ENCODE data around the gene ZNF627. TPM values are rescaled to one million over a fixed set of nuclear protein-coding genes. Genes with fewer than 3 reads are reported as not detected.
"Not testable (repeated sequence)": the region's sequence is repeated elsewhere in the genome, so short reads cannot be mapped to it uniquely, and the experiment has no call there.

Gene ZNF627
- total and polyA plus RNA-seq, 2 donors, result 13.7 to 18.4 TPM

DNA sequence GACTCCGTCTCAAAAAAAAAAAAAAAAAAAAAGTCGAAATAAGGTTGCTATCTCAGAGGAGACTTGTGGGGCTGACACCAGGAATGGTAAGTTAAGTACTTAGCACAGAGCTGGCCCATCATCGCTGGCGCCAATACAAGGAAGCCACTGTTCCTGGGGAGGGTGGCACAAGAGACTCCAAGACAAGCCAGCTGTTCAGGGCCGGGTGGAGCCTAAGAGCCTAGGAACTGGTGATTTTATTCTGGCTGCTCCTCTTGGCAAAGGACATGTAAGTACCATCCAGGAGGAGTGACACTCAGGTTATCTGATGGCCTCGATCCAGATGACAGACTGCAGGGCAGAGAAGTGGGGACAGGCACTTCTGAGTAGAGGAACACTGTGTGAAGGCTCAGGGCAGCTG is 42.0 kb upstream of the ZNF627 start:
- H3K36me3 ChIP-seq (ENCODE audit: control insufficient read depth in 2 of 2, insufficient read depth in 2 of 2, low read length in 1 of 2), result peaks cover 26 to 33% of the 10 kb centered on the region in 2 donors
- WGBS, result 98% methylated on average over 6 of the region's 6 CpGs
- no peaks in the 10 kb centered on the region for H3K27me3 ChIP-seq (ENCODE audit: control insufficient read depth in 2 of 2, insufficient read depth in 1 of 2, low read length in 1 of 2)
- no peak overlapping the region for H3K27ac ChIP-seq (ENCODE audit: low read depth in 1 of 2, low read length in 1 of 2)
- no peak overlapping the region for H3K4me3 ChIP-seq (ENCODE audit: low read length in 2 of 2)
- H3K4me1 ChIP-seq (ENCODE audit: control insufficient read depth in 2 of 2, insufficient read depth in 2 of 2, low read length in 2 of 2), result peaks cover 15 to 53% of the 10 kb centered on the region in 2 donors
- peaks cover 0 to 12% of the 10 kb centered on the region in 2 donors for H3K9me3 ChIP-seq (ENCODE audit: control insufficient read depth in 2 of 2, insufficient read depth in 1 of 2, low read length in 1 of 2)
- DNase-seq (ENCODE audit: low read depth in 6 of 9, low spot score in 9 of 9), result no peak

DNA sequence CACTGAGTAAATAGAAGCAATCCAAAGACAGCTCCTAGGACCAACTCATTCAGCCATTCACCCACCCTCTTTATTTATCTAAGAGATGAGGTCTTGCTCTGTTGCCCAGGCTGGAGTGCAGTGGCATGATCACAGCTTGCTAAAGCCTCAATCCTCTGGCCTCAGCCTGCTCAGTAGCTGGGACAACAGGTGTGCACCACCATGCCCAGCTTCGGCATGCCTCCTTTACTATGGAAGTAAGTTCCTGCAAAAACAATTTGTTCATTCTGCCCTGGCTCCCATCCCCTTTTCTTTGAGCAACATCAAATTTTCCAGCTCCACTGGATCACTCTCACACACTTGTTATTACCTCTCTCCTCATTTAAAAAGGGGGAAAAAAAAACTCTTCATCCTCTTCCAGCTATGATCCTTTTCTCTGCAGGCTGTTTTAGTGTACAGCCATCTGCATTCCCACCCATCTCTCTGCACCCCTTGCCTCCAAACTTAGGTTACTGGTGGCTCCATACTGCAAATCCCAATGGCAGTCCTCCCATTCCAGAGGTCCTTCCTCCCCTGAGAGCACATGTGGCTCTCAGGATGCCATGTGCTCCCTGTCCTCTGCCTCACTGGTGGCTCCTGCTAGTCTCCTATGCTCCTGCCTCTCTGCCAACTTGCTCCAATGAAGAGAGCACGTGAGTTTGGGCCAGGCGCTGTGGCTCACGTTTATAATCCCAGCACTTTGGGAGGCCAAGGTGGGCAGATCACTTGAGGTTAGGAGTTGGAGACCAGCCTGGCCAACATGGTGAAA is 40.5 kb upstream of the ZNF627 start:
- DNase-seq (ENCODE audit: low read depth in 6 of 9, low spot score in 9 of 9), result no peak
- Histone ChIP-seq H3K4me1 (ENCODE audit: control insufficient read depth in 2 of 2, insufficient read depth in 2 of 2, low read length in 2 of 2) (peaks cover 19 to 57% of the 10 kb centered on the region in 2 donors), H3K27ac (ENCODE audit: low read depth in 1 of 2, low read length in 1 of 2) (no peak overlapping the region), H3K9me3 (ENCODE audit: control insufficient read depth in 2 of 2, insufficient read depth in 1 of 2, low read length in 1 of 2) (peaks cover 0 to 12% of the 10 kb centered on the region in 2 donors), H3K4me3 (ENCODE audit: low read length in 2 of 2) (no peak overlapping the region), H3K27me3 (ENCODE audit: control insufficient read depth in 2 of 2, insufficient read depth in 1 of 2, low read length in 1 of 2) (no peaks in the 10 kb centered on the region), H3K36me3 (ENCODE audit: control insufficient read depth in 2 of 2, insufficient read depth in 2 of 2, low read length in 1 of 2) (peaks cover 24 to 33% of the 10 kb centered on the region in 2 donors)
- 95% methylated on average over 4 of the region's 4 CpGs for WGBS

DNA sequence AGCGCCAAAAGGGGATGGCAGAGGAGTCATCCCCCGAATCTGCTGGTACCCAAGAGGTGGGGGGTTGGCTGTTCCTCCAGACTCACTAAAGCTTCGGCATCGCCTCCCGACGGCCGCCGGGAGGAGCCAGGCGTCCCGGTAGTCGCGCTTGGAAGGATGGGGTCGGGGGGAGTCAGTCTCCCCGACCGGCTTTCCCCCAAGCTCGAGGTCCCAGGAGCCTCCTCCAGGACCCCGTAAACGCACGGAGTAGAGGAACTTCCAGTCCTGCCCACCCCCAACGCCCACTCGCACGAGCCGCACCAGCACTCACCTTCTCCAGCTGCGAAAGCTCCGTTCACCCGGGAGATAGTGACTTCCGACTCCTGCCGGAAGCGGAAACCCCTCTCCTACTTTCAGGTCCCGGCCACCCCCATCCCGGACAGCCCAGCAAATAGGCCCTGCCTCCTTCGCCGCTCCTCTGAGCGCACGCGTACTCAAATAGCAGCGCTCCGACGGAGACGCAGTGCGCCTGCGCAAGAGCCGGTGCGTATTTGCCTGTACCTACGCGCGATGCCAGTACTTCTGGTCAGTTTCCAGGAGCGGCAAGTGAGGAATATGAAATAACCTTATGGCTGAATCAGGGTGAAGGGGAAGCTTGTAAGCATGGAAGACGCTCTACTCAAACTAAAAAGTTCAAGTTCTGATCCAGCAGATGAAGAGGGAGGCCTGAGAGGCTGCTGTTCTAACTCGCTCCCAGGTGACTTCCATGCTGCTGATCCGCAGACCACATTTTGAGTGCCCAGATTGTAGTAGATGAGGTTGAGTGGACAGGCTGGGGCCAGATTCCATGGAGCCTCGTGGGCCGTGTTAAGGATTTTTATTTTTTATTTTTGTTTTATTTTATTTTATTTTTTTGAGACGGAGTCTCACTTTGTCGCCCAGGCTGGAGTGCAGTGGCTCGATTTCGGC is 38.1 kb upstream of the ZNF627 start, which contains the start of gene ELOF1:
Gene ELOF1, minus strand, starts transcription at position 350 of the 948 bp plus-strand sequence. CDS start 4,883 bp downstream, outside the sequence.
- 3% methylated on average over 57 of the region's 57 CpGs for WGBS
- H3K27me3 ChIP-seq (ENCODE audit: control insufficient read depth in 2 of 2, insufficient read depth in 1 of 2, low read length in 1 of 2), result no peaks in the 10 kb centered on the region
- H3K27ac ChIP-seq (ENCODE audit: low read depth in 1 of 2, low read length in 1 of 2), result peak within 1 kb of the TSS; percentile 19 to 83
- H3K36me3 ChIP-seq (ENCODE audit: control insufficient read depth in 2 of 2, insufficient read depth in 2 of 2, low read length in 1 of 2), result peaks cover 2 to 11% of the 10 kb centered on the region in 2 donors
- no peaks in the 10 kb centered on the region for H3K9me3 ChIP-seq (ENCODE audit: control insufficient read depth in 2 of 2, insufficient read depth in 1 of 2, low read length in 1 of 2)
- peak; percentile 93 to 98 (median 96) for DNase-seq (ENCODE audit: low read depth in 6 of 9, low spot score in 9 of 9)
- H3K4me1 ChIP-seq (ENCODE audit: control insufficient read depth in 2 of 2, insufficient read depth in 2 of 2, low read length in 2 of 2), result peaks cover 16 to 34% of the 10 kb centered on the region in 2 donors
- H3K4me3 ChIP-seq (ENCODE audit: low read length in 2 of 2), result peak within 1 kb of the TSS; percentile 52 to 88

DNA sequence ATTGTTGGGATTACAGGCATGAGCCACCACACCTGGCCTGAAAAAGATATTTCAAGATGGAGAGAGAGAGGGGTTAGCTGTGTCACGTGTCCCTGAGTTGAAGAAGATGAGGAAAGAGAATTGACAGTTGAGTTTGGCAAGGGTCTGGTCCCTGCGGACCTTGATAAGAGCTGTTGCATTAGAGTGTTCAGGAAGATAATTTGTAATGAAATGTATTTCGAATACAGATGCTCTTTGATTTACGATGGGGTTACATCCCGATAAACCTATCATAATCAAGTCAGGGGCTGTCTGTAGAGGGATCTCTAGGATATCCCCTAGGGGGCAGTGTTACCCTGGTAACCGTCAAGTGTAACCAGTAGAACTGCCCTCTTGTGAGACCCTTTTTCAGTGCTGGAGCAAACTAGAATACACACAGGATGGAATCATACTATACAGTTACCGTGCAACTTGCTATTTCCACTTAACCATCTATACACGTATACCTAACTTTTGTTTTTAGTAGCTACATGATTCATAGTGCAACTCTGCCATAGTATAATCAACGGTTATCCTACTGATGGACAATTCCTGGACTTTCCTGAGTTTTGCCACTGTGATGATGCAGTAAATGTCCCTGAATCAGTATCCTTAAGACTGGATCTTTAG is 36.8 kb upstream of the ZNF627 start:
- WGBS, result 15% methylated on average over 9 of the region's 9 CpGs
- H3K4me1 ChIP-seq (ENCODE audit: control insufficient read depth in 2 of 2, insufficient read depth in 2 of 2, low read length in 2 of 2), result peaks cover 16 to 28% of the 10 kb centered on the region in 2 donors
- peak in 8 of 9 donors; percentile 68 to 90 (median 74) for DNase-seq (ENCODE audit: low read depth in 6 of 9, low spot score in 9 of 9)
- peak overlapping the region in 1 of 2 donors; percentile 57 for H3K27ac ChIP-seq (ENCODE audit: low read depth in 1 of 2, low read length in 1 of 2)
- H3K36me3 ChIP-seq (ENCODE audit: control insufficient read depth in 2 of 2, insufficient read depth in 2 of 2, low read length in 1 of 2), result peaks cover 0 to 3% of the 10 kb centered on the region in 2 donors
- H3K9me3 ChIP-seq (ENCODE audit: control insufficient read depth in 2 of 2, insufficient read depth in 1 of 2, low read length in 1 of 2), result no peaks in the 10 kb centered on the region
- no peaks in the 10 kb centered on the region for H3K27me3 ChIP-seq (ENCODE audit: control insufficient read depth in 2 of 2, insufficient read depth in 1 of 2, low read length in 1 of 2)
- H3K4me3 ChIP-seq (ENCODE audit: low read length in 2 of 2), result no peak overlapping the region

DNA sequence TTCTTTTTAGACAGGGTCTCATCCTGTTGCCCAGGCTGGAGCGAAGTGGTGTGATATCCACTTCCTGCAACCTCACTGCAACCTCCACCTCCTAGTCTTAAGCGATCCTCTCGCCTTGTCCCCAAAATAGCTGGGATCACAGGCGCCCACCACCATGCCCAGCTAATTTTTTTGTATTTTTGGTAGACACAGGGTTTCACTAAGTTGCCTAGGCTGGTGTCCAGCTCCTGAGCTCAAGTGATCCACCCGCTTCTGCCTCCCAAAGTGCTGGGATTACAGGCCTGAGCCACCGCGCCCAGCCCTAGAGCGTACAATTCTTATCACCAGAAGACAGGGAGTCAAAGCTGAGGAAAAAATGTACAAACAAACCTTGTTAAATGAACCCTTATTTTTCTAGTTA is 33.8 kb upstream of the ZNF627 start:
- no peaks in the 10 kb centered on the region for H3K9me3 ChIP-seq (ENCODE audit: control insufficient read depth in 2 of 2, insufficient read depth in 1 of 2, low read length in 1 of 2)
- WGBS, result 96% methylated on average over 8 of the region's 8 CpGs
- H3K27me3 ChIP-seq (ENCODE audit: control insufficient read depth in 2 of 2, insufficient read depth in 1 of 2, low read length in 1 of 2), result no peaks in the 10 kb centered on the region
- H3K27ac ChIP-seq (ENCODE audit: low read depth in 1 of 2, low read length in 1 of 2), result no peak overlapping the region
- H3K36me3 ChIP-seq (ENCODE audit: control insufficient read depth in 2 of 2, insufficient read depth in 2 of 2, low read length in 1 of 2), result no peaks in the 10 kb centered on the region
- no peak for DNase-seq (ENCODE audit: low read depth in 6 of 9, low spot score in 9 of 9)
- H3K4me1 ChIP-seq (ENCODE audit: control insufficient read depth in 2 of 2, insufficient read depth in 2 of 2, low read length in 2 of 2), result peaks cover 8 to 23% of the 10 kb centered on the region in 2 donors
- H3K4me3 ChIP-seq (ENCODE audit: low read length in 2 of 2), result no peak overlapping the region

DNA sequence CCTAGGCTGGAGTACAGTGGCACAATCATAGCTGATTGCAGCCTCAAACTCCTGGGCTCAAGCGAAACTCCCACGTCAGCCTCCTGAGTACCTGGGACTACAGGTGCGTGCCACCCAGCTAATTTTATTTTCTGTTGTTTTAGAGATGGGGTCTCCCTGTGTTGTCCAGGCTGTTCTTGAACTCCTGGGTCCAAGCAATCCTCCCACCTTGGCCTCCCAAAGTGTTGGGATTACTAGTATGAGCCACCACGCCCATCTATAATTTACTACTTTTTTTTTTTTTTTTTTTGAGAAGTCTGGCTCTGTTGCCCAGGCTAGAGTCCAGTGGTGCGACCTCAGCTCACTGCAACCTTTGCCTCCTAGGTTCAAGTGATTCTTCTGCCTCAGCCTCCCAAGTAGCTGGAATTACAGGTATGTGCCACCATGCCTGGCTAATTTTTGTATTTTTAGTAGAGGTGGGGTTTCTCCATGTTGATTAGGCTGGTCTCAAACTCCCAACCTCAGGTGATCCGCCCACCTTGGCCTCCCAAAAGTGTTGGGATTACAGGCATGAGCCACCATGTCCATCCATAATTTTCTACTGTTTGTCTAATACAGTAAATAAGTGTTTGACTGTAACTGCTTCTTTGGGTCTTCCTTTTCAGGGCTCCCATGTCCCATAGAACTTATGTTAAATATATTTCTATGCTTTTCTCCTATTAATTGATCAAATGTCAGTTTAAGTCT is 33.0 kb upstream of the ZNF627 start:
- not testable (repeated sequence) for H3K4me3 ChIP-seq (ENCODE audit: low read length in 2 of 2); DNase-seq (ENCODE audit: low read depth in 6 of 9, low spot score in 9 of 9); H3K27me3 ChIP-seq (ENCODE audit: control insufficient read depth in 2 of 2, insufficient read depth in 1 of 2, low read length in 1 of 2); H3K27ac ChIP-seq (ENCODE audit: low read depth in 1 of 2, low read length in 1 of 2); H3K36me3 ChIP-seq (ENCODE audit: control insufficient read depth in 2 of 2, insufficient read depth in 2 of 2, low read length in 1 of 2); H3K9me3 ChIP-seq (ENCODE audit: control insufficient read depth in 2 of 2, insufficient read depth in 1 of 2, low read length in 1 of 2)
- peaks cover 7 to 25% of the 10 kb centered on the region in 2 donors for H3K4me1 ChIP-seq (ENCODE audit: control insufficient read depth in 2 of 2, insufficient read depth in 2 of 2, low read length in 2 of 2)
- 98% methylated on average over 6 of the region's 6 CpGs for WGBS

DNA sequence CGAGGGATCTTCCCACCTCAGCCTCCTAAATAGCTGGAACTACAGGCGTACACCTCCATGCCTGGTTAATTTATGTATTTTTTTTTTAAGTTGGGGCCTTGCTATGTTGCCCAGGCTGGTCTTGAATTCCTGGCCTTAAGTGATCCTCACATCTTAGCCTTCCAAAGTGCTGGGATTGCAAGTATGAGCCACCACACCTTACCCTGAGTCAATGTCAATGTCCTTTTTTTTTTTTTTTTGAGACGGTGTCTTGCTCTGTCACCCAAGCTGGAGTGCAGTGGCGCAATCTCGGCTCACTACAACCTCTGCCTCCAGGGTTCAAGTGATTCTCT is 31.7 kb upstream of the ZNF627 start:
- H3K27ac ChIP-seq (ENCODE audit: low read depth in 1 of 2, low read length in 1 of 2); H3K27me3 ChIP-seq (ENCODE audit: control insufficient read depth in 2 of 2, insufficient read depth in 1 of 2, low read length in 1 of 2); H3K9me3 ChIP-seq (ENCODE audit: control insufficient read depth in 2 of 2, insufficient read depth in 1 of 2, low read length in 1 of 2); H3K36me3 ChIP-seq (ENCODE audit: control insufficient read depth in 2 of 2, insufficient read depth in 2 of 2, low read length in 1 of 2); H3K4me3 ChIP-seq (ENCODE audit: low read length in 2 of 2); DNase-seq (ENCODE audit: low read depth in 6 of 9, low spot score in 9 of 9): not testable (repeated sequence)
- 97% methylated on average over 5 of the region's 5 CpGs for WGBS
- peaks cover 1 to 27% of the 10 kb centered on the region in 2 donors for H3K4me1 ChIP-seq (ENCODE audit: control insufficient read depth in 2 of 2, insufficient read depth in 2 of 2, low read length in 2 of 2)

DNA sequence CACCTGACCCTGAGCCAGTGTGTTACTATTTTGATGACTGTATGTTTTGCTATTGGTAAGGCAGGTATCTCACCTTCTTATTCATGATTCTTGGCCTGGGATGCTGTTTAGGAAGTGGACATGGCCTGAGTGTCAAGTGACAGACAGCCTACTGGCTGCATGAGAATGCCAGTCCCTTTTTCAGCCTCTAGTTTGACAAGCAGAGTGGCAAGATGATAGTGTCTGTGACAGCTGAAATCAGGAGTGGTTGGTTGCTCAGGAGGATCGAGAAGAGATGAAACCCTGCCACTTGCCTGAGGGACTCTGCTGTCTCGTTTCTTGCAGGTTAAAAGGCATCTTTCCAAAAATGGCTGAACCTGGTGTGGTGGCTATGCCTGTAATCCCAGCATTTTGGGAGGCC is 31.1 kb upstream of the ZNF627 start:
- Histone ChIP-seq H3K9me3 (ENCODE audit: control insufficient read depth in 2 of 2, insufficient read depth in 1 of 2, low read length in 1 of 2) (no peaks in the 10 kb centered on the region), H3K4me1 (ENCODE audit: control insufficient read depth in 2 of 2, insufficient read depth in 2 of 2, low read length in 2 of 2) (peaks cover 0 to 25% of the 10 kb centered on the region in 2 donors), H3K27ac (ENCODE audit: low read depth in 1 of 2, low read length in 1 of 2) (no peak overlapping the region), H3K4me3 (ENCODE audit: low read length in 2 of 2) (no peak overlapping the region), H3K27me3 (ENCODE audit: control insufficient read depth in 2 of 2, insufficient read depth in 1 of 2, low read length in 1 of 2) (no peaks in the 10 kb centered on the region), H3K36me3 (ENCODE audit: control insufficient read depth in 2 of 2, insufficient read depth in 2 of 2, low read length in 1 of 2) (no peaks in the 10 kb centered on the region)
- 95% methylated on average over 2 of the region's 2 CpGs for WGBS
- DNase-seq (ENCODE audit: low read depth in 6 of 9, low spot score in 9 of 9), result no peak
